GM23248 (cell line): ENCODE measurements around the gene SLAMF1. TPM values are rescaled to one million over a fixed set of nuclear protein-coding genes. Genes with fewer than 3 reads are reported as not detected.

Experiments
- DNase-seq: peaks from one replicate; pipeline ENCODE4 v3.0.0-alpha.2; 2015
- H2AFZ ChIP-seq: fragments of 200-600 bp; sonication (generic); 2 replicates; pipeline ENCODE4 v1.6.1; 2016; ENCODE audit warnings: antibody characterized with exemption
- H3F3A ChIP-seq: fragments of 200-600 bp; sonication (generic); 2 replicates; pipeline ENCODE4 v1.6.1; 2016; ENCODE audit warnings: mild to moderate bottlenecking, antibody characterized with exemption, mixed run types; ENCODE audit not compliant: insufficient read depth
- H3K27ac ChIP-seq: fragments of 200-600 bp; sonication (generic); 2 replicates; pipeline ENCODE4 v1.5.1; 2016; ENCODE audit warnings: mild to moderate bottlenecking
- H3K27me3 ChIP-seq: fragments of 200-600 bp; sonication (generic); replicated peaks from 2 replicates; pipeline ENCODE4 v1.6.1; 2016; ENCODE audit warnings: mild to moderate bottlenecking; ENCODE audit not compliant: insufficient read depth
- H3K36me3 ChIP-seq: fragments of 200-600 bp; sonication (generic); 2 replicates; pipeline ENCODE4 v1.6.1; 2016; ENCODE audit warnings: low read depth, mild to moderate bottlenecking
- H3K4me1 ChIP-seq: fragments of 200-600 bp; sonication (generic); 2 replicates; pipeline ENCODE4 v1.6.1; 2016; ENCODE audit warnings: mild to moderate bottlenecking; ENCODE audit not compliant: insufficient read depth
- H3K4me2 ChIP-seq: fragments of 200-600 bp; sonication (generic); one replicate; pipeline ENCODE4 v1.6.1; 2016; ENCODE audit warnings: mild to moderate bottlenecking; ENCODE audit not compliant: unreplicated experiment
- H3K4me3 ChIP-seq: fragments of 200-600 bp; sonication (generic); 2 replicates; pipeline ENCODE4 v1.5.1; 2016; ENCODE audit warnings: mild to moderate bottlenecking
- H3K79me2 ChIP-seq: fragments of 200-600 bp; sonication (generic); 2 replicates; pipeline ENCODE4 v1.6.1; 2016; ENCODE audit warnings: mild to moderate bottlenecking; ENCODE audit not compliant: insufficient read depth
- H3K9ac ChIP-seq: fragments of 200-600 bp; sonication (generic); 2 replicates; pipeline ENCODE4 v1.6.1; 2016; ENCODE audit warnings: mild to moderate bottlenecking
- H3K9me2 ChIP-seq: fragments of 200-600 bp; sonication (generic); 2 replicates; pipeline ENCODE4 v1.6.1; 2016; ENCODE audit warnings: mixed run types, mild to moderate bottlenecking, moderate library complexity; ENCODE audit not compliant: insufficient read depth
- H3K9me3 ChIP-seq: fragments of 200-600 bp; sonication (generic); one replicate; pipeline ENCODE4 v1.6.1; 2017; ENCODE audit warnings: low read depth
- H4K20me1 ChIP-seq: fragments of 200-600 bp; sonication (generic); 2 replicates; pipeline ENCODE4 v1.6.0; 2016; ENCODE audit not compliant: insufficient read depth
- EZH2 ChIP-seq: fragments of 200-600 bp; sonication (generic); IDR thresholded peaks from 2 replicates; pipeline ENCODE4 v1.6.1; 2018; ENCODE audit warnings: antibody characterized with exemption, mild to moderate bottlenecking; ENCODE audit not compliant: insufficient read depth, poor library complexity, severe bottlenecking
- EZH2phosphoT487 ChIP-seq: fragments of 200-600 bp; sonication (generic); IDR thresholded peaks from 2 replicates; pipeline ENCODE4 v1.6.1; 2018; ENCODE audit warnings: antibody characterized with exemption, moderate library complexity, mild to moderate bottlenecking, low read depth; ENCODE audit not compliant: insufficient read depth
- WGBS, 2 experiments: methylation state at CpG; one replicate each; pipeline ENCODE4 v1.1.6; 2015 to 2017; ENCODE audit warnings: low lambda C conversion rate in 2 of 2, low coverage in 1 of 2; ENCODE audit errors: missing lambda C conversion rate in 2 of 2; 5-methylcytosine and 5-hydroxymethylcytosine counted together
- in situ Hi-C: fragments of 300-500 bp; cut with MboI; formaldehyde crosslinking; loops from 2 replicates; pipeline ENCODE4 v1.15.0; 2020
- polyA plus RNA-seq: library from polyadenylated mRNA; unstranded; fragments of >200 nt; fragmentation: Nextera tagmentation; extraction: Ambion mirVana; gene quantifications from 2 replicates; pipeline ENCODE4 v1.2.1, GENCODE V29; 2016
- total RNA-seq: library from RNA; depleted of rRNA; stranded (reverse); fragments of >200 nt; shearing (Covaris generic); gene quantifications from 2 replicates; pipeline ENCODE4 v1.2.3, GENCODE V29; 2014

SLAMF1 gene
- total and polyA plus RNA-seq, 2 experiments from 2014 or later = not detected

GRCh38 chr1:160578175-160578524, 68.7 kb downstream of the SLAMF1 start:
- no peaks in the 10 kb centered on the region for H3K4me1 ChIP-seq
- TF ChIP-seq EZH2phosphoT487 = no peak
- TF ChIP-seq EZH2 = no peak
- H3K27ac ChIP-seq = no peak overlapping the region
- no peaks in the 10 kb centered on the region for H3F3A ChIP-seq
- H3K79me2 ChIP-seq = no peaks in the 10 kb centered on the region
- H3K4me2 ChIP-seq = no peak overlapping the region
- WGBS, 2 experiments = 3 to 16% methylated on average over 3 of the region's 3 CpGs
- in situ Hi-C loops = no loop called here
- no peaks in the 10 kb centered on the region for H3K9me3 ChIP-seq
- H4K20me1 ChIP-seq = no peaks in the 10 kb centered on the region
- no peak overlapping the region for H3K9ac ChIP-seq
- H3K27me3 ChIP-seq = no peaks in the 10 kb centered on the region
- no peak overlapping the region for H3K4me3 ChIP-seq
- no peak for DNase-seq
- no peak overlapping the region for H2AFZ ChIP-seq
- no peaks in the 10 kb centered on the region for H3K36me3 ChIP-seq
- no peaks in the 10 kb centered on the region for H3K9me2 ChIP-seq

- Histone ChIP-seq H3K9ac (no peak overlapping the region), H3K4me3 (no peak overlapping the region), H3K9me2 (no peaks in the 10 kb centered on the region), H2AFZ (no peak overlapping the region), H3K27ac (no peak overlapping the region), H3F3A (no peaks in the 10 kb centered on the region), H4K20me1 (no peaks in the 10 kb centered on the region), H3K79me2 (no peaks in the 10 kb centered on the region), H3K9me3 (no peaks in the 10 kb centered on the region), H3K4me2 (no peak overlapping the region), H3K36me3 (no peaks in the 10 kb centered on the region), H3K27me3 (no peaks in the 10 kb centered on the region), H3K4me1 (no peaks in the 10 kb centered on the region)
- in situ Hi-C loops = no loop called here
- DNase-seq = no peak
- 21 to 23% methylated on average over 2 of the region's 2 CpGs for WGBS, 2 experiments
- no peak for TF ChIP-seq EZH2
- no peak for TF ChIP-seq EZH2phosphoT487
Measured at GRCh38 chr1:160577671-160578070, 69.2 kb downstream of the SLAMF1 start.

GRCh38 chr1:160576884-160577283, 70.0 kb downstream of the SLAMF1 start:
- Histone ChIP-seq H3K9ac (no peak overlapping the region), H3K9me3 (no peaks in the 10 kb centered on the region), H3K4me1 (no peaks in the 10 kb centered on the region), H3K27me3 (no peaks in the 10 kb centered on the region), H3K4me2 (no peak overlapping the region), H3K4me3 (no peak overlapping the region), H2AFZ (no peak overlapping the region), H3K36me3 (no peaks in the 10 kb centered on the region), H3K9me2 (no peaks in the 10 kb centered on the region), H3K79me2 (no peaks in the 10 kb centered on the region), H3K27ac (no peak overlapping the region), H3F3A (no peaks in the 10 kb centered on the region), H4K20me1 (no peaks in the 10 kb centered on the region)
- DNase-seq = no peak
- no peak for TF ChIP-seq EZH2
- no peak for TF ChIP-seq EZH2phosphoT487
- in situ Hi-C loops = no loop called here
- WGBS, 2 experiments = 27 to 30% methylated on average over 2 of the region's 2 CpGs

GRCh38 chr1:160576390-160576789, 70.5 kb downstream of the SLAMF1 start:
- H3K27ac ChIP-seq = no peak overlapping the region
- peak; percentile 9 for DNase-seq
- H3K9ac ChIP-seq = no peak overlapping the region
- no peaks in the 10 kb centered on the region for H3K27me3 ChIP-seq
- no peaks in the 10 kb centered on the region for H3K9me2 ChIP-seq
- in situ Hi-C loops = no loop called here
- H3K4me1 ChIP-seq = no peaks in the 10 kb centered on the region
- TF ChIP-seq EZH2phosphoT487 = no peak
- TF ChIP-seq EZH2 = no peak
- no peak overlapping the region for H2AFZ ChIP-seq
- no peak overlapping the region for H3K4me2 ChIP-seq
- WGBS, 2 experiments = 23 to 25% methylated on average over 3 of the region's 3 CpGs
- no peak overlapping the region for H3K4me3 ChIP-seq
- H3K79me2 ChIP-seq = no peaks in the 10 kb centered on the region
- H3F3A ChIP-seq = no peaks in the 10 kb centered on the region
- no peaks in the 10 kb centered on the region for H4K20me1 ChIP-seq
- H3K36me3 ChIP-seq = no peaks in the 10 kb centered on the region
- no peaks in the 10 kb centered on the region for H3K9me3 ChIP-seq

GRCh38 chr1:160575112-160575664, 71.7 kb downstream of the SLAMF1 start:
- no peaks in the 10 kb centered on the region for H4K20me1 ChIP-seq
- no peaks in the 10 kb centered on the region for H3K9me3 ChIP-seq
- H3K27me3 ChIP-seq = no peaks in the 10 kb centered on the region
- 35 to 48% methylated on average over 5 of the region's 5 CpGs for WGBS, 2 experiments
- in situ Hi-C loops = no loop called here
- TF ChIP-seq EZH2 (no peak), EZH2phosphoT487 (no peak)
- H3F3A ChIP-seq = no peaks in the 10 kb centered on the region
- no peaks in the 10 kb centered on the region for H3K4me1 ChIP-seq
- H3K79me2 ChIP-seq = no peaks in the 10 kb centered on the region
- H3K4me2 ChIP-seq = no peak overlapping the region
- no peak overlapping the region for H2AFZ ChIP-seq
- DNase-seq = no peak
- no peaks in the 10 kb centered on the region for H3K36me3 ChIP-seq
- H3K9me2 ChIP-seq = no peaks in the 10 kb centered on the region
- no peak overlapping the region for H3K27ac ChIP-seq
- no peak overlapping the region for H3K4me3 ChIP-seq
- H3K9ac ChIP-seq = no peak overlapping the region
